GM21619 (cell line): ENCODE results near the gene MPG.

ENCODE experiments used
- ATAC-seq: cut with Tn5 transposase; IDR thresholded peaks from one replicate; pipeline ENCODE4 v1.9.1; 2021; ENCODE audit not compliant: unreplicated experiment

Gene MPG

DNA sequence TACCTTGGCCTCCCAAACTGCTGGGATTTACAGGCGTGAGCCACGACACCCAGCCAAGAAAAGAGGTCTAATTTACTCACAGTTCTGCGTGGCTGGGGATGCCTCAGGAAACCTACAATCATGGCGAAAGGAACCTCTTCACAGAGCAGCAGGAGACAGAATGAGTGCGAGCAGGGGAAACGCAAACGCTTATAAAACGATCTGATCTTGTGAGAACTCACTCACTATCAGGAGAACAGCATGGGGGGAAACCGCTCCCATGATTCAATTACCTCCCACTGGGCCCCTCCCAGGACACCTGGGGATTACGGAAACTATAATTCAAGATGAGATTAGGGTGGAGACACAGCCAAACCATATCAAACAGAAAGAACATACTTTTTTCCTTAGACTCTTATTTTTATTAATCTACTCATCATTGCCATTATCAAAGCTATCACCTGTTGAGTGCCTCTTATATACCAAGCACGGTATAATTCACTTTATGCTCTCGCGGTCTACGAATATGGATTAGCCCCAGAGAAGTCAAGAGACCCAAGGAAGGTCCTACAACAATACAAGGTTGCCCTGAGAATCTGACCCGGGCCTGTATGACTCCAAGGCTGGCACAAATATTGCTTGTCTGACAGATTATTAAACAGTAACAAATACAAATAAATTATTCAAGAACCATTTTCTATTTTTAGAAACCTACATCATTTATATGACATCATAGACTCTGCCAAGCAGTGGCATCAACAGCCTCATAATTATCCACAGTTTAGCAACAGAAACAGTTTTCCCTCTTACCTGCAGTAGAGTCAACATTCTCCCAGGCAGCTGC, 27.0 kb upstream of the MPG start:
- no peak for ATAC-seq

DNA sequence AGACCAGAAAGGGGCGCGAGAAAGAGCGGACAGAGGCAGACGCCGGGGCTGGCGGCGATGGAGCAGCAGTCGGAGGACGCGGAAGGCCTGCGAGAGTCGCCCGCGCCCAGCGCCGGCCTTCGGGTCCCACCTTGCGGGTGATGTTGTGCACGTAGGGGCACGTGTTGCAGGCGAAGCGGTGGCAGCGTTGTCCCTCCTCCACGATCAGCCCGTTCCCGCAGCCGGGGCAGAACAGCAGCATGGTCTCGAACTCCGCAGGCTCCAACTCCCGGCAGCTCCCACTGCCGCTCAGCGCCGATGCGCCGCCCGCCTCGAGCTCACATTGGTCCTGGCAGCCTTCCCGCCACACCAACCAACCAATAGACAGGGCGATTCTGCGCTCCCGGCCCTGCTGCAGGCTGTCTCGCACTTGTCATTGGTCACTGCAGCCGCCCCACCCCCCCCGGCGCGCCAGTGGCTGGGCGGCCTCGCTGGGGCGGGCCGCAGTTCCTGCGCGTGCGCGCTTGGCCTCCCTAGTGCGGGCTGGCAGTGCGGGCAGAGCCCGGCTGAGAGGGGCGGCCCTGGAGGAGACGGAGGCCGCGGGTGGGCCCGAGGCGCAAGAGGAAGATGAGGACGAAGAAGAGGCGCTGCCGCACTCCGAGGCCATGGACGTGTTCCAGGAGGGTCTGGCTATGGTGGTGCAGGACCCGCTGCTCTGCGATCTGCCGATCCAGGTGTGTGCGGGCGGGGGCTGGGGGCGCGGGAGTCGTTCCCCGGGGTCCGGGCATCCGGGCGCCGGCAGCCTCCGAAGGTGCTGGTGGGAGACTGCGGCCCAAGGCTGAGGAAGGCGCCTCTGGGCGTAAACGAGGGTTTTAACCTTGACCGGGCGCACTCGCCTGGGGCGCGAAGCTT, 24.4 kb upstream of the MPG start, which contains the start of the genes POLR3K and SNRNP25:
Gene POLR3K, minus strand, starts transcription at position 263 of the 891 bp plus-strand sequence. Its CDS starts 22 bp downstream, at position 241.
Gene SNRNP25, plus strand, starts transcription at position 483 of the 891 bp plus-strand sequence. Its CDS starts 189 bp downstream, at position 672.
- peak; percentile 91 for ATAC-seq

DNA sequence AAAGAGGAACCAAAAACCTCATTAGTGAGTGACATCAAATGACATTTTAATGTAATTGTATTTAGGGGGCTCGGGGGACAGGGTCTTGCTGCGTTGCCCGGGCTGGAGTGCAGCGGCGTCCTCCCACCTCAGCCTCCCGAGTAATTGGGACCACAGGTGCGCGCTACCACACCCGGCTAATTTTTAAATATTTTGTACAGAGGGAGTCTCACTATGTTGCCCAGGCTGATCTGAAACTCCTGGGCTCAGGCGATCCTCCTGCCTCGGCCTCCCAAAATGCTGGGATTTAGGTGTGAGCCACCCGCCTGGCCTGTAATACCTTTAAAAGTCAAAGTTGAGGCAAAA, 23.8 kb upstream of the MPG start:
- no peak for ATAC-seq

DNA sequence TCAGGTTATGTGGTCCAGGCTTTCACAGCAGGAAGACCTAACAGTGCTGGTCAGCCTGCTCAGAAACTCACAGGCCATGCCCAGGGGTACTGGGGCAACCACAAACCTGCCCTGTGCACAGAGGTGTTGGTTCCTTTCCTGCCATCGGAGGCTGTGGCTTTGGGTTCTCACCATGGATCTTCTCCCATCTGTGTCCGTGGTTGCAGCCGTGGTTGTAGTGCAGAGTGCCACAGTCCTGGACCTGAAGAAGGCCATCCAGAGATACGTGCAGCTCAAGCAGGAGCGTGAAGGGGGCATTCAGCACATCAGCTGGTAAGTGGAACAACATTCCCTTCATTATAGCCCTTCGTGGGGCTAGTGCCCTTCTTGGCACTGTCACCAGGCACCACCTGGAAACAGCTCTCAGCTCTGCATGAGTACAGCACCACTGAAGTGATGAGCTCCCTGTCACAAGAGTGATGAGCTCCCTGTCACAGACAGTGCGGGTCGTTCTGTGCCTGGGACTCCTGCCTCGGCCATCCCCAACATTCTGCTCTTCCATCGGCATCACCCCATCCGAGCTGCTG, 22.4 kb upstream of the MPG start:
- ATAC-seq, result no peak

DNA sequence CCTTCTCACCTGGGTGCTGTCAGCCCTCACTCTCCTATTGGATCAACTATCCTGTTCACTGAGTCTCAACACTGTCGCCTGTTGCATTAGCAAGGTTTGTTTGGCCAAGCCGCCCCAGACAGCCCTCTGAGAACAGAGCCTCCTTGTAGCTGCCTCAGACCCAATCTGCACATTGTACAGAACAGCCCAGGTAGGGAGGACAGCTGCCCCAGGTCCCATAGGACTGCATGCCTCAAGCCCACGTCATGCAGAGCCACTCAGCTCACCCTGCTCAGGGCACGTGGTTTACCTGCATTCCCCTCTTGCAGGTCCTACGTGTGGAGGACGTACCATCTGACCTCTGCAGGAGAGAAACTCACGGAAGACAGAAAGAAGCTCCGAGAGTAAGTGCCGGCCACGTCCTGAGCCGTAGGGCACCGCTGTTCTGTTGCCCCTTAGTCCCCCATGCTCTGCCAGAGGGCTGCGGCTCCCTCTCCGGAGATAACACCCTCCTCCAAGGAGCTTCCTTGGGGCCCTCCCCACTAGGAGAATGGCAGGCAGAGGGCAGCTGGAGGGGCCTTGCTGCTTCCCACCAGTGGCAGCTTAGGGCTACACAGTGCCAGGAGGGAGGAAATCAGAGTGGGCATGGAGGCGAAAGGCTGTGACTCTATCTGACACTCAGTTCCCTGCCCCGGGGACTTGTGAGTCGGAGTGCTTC, 21.6 kb upstream of the MPG start:
- ATAC-seq, result no peak

DNA sequence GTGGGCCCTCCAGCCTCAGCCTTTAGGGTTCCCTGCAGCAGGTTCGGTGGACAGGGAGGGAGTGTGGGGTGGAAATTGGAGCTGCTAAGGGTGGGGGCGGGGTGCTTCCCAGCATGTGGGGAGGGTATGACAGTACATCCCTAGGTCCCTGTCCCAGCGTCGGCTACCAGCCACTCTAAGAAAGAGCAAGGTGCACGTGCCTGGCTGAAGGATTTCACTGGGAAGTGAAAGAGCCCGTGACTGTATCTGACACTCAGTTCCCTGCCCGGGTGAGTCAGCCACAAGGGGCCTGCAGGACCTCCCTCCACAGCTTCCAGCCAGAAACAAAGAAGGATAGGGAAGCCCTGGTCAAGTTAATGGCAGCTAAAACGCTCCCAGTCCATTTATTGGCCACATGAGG, 20.3 kb upstream of the MPG start:
- ATAC-seq, result no peak

DNA sequence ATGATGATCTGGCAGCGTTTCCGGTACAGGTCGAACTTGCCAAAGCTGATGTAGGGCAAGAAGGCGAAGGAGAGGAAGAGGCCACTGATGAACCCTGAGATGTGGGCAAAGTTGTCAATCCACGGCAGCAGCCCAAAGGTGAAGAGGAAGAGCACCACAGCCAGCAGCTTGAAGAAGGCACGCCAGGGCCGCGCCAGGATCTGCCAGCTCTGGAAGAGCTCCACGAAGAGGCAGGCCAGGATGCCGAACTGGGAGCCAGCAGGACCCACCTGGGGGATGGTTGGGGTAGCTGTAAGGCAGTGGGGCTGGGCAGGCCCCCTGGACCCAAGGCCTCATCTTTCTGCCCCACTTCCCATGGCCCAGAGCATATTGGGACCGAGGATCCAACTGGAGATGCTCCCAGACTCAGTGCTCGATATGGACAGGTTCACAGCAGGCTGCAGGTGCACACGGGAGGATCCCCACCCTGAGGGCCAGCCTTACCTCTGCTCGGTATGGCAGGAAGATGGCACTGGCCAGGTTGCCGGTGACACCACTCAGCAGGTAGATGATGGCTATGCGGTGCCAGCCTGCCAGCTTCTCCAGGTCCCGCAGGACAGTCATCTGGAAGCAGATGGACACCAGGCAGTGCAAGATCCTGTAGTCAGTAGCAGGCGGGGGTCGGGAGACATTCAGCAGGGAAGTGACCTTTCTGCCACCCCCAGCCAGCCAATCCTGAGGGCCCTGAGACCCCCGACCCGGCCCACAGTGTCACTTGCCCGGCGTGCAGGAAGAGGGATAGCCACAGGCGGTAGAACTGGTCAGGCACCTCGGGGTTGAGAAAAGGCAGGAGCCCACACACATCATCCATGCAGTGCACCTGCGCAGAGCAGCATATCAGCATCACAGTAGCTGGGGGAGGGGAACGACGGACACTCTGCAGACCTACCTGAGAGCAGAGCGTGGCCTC, 19.3 kb upstream of the MPG start:
- ATAC-seq, result no peak

DNA sequence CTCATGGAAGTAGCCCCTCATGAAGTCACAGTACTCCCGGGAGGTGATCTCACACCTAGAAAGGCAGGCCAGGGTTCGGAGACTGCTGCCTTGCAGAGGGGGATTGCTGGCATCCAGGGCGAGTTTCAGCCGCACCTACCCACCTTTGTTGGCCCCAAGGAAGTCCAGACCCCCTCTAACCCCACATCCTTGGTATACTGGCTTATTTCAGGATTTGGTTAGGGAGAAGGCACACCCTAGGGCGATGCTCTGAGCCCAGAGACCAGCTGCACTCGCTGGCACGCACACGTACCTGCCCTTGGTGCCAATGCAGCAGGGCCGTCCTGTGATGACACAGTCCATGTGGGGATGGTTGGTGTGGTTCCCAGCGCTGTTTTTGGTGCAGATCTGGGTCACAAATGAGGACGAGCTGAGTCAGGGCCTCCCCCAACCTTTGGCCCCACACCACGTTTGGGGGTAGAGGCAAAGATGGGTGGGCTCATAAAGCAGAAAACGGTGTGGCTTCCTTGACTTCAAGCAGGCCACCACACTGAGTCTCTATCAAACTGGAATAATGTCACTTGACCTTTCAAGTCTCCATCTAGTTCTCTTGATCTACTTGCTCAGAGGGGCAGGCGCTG, 18.5 kb upstream of the MPG start:
- no peak for ATAC-seq

DNA sequence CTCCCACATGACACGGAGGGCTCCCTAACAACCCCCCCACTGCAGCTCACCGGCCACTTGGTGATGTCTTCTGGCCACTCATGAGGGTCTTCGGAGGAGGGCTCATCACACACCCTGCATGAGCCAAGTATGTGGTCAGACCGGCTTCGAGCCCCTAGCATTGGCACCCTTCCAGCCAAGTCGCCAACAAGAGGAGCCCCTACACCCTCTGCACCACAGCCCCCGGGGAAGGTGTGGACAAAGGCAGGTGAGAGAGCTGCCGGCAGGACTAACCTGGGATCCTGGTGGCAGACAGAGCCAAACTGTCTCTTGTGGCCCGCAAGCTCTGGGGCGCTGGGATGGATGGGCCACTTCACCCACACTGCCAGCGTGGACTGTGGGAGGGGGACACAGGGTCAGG, 17.9 kb upstream of the MPG start:
- no peak for ATAC-seq

DNA sequence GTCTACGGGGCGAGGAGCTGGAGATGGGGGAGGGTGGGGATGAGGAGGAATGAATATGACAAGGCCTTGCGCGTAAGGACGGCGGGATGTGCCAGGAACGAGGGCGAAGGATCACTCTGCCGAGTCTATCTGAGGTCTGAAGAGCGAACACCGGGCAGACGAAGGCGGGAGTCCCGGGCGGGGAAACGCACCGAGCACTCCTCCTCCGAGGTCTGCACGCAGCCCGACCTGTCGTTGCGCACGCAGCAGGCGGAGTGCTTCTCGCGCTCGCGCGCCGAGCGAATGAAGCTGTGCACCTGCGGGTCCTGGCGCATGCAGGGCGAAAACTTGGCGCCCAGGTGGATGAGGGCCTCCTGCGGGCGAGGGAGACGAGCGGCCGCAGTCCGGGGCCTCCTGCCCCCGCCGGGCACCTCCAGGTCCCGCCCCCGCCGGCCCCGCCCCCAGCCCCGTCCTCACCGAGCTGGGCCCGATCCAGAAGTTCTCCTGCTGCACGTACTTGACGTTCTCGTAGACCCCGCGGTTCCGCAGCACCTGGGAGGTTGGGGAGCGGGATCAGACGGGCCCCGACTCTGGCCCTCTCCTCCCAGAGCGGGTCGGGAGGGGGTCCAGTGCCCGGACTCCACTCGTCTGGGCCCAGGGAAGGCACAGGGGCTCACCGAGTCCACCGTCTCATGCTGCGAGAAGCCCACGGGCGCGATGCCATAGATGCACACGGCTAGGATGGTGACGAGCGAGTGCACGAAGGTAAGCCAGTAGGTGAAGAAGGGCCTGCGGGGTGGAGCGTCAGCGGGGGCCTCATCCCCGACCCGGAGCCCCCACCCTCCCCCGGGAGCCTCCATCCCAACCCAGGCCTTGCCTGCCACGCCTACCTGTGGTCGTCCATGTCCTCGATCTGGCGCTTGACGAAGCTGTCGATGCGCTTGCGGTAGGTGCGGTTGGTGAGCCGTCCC, 16.8 kb upstream of the MPG start:
- no peak for ATAC-seq

DNA sequence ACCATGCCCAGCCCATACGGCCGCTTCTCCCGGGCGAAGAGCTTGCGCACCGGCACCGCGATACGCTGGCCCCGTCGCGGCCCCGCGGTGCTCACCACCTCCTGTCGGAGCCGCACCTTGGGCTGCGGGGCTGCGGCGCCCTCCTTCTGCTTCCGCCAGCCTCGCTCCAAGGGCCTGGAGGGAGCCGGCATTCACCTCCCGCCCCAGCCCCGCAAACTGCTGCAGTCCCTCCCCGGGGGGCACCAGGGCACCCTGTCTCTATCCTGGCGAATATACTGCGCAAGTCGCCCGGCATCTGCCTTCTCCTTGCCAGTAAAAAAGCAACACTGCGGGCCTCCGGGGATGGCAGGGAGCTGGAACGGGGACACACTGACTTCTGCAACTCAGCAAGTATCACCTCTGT, 16.1 kb upstream of the MPG start:
- ATAC-seq, result no peak

DNA sequence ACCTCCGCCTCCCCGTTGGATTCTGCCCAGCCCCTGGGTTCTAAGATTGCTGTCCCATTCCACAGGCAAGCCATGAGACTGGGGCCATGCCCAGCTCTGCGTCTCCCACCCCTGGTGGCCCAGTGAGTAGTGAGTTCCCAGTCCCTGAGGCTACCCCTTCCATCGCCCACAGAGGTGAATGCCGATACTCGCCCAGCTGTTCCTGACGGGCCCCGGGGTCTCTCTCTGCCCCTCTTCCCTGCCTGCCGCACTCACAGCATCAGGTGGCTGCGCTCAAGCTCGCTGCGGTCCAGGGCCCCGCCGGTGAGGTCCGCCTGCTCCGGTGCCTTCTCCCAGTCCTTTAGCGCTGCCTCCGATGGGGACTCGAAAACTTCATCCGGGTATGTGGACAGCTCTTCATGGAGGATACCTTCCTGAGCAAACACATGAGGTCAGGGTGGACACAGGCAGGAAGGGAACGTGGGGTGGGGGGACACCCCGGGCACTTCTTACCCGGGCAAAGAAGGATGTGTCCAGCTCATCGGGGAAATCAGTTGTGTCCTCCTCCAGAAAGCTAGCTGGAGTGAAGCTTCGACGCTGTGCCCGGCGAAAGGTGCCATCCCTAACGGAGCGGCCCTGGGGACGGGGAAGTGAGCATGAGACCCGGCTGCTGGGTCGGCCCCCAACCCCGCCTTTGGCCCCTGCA, 15.6 kb upstream of the MPG start:
- ATAC-seq, result no peak

DNA sequence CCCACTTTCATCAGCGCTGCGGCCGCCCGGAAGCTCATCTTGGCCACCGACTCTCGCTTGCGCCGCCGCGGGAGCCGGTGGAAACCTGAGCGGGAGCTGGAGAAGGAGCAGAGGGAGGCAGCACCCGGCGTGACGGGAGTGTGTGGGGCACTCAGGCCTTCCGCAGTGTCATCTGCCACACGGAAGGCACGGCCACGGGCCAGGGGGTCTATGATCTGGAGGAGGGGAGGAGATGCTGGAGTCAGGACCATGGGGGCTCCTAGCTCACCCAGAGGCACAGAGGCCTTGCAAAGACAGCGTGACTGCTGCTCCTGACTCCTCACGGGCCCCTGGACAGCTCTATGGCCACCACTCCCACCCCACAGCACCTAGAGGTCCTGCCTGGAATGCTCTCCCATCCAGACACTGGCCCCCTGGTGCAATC, 15.0 kb upstream of the MPG start:
- ATAC-seq, result no peak

DNA sequence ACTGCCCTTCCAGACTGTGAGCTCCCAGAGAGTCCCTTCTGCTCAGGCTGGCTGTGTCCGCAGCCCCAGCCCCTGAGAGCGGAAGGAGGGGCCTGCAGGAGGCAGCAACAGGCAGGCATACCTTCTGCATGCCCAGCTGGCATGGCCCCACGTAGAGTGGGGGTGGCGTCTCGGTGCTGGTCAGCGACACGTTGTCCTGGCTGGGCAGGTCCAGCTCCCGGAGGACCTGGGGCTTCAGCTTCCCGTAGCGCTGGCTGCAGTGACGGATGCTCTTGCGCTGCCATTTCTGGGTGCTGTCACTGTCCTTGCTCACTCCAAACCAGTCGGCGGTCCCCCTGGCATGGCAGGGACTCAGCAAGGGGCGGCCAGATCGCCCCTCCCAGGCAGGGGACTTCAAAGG, 14.6 kb upstream of the MPG start:
- ATAC-seq, result no peak

DNA sequence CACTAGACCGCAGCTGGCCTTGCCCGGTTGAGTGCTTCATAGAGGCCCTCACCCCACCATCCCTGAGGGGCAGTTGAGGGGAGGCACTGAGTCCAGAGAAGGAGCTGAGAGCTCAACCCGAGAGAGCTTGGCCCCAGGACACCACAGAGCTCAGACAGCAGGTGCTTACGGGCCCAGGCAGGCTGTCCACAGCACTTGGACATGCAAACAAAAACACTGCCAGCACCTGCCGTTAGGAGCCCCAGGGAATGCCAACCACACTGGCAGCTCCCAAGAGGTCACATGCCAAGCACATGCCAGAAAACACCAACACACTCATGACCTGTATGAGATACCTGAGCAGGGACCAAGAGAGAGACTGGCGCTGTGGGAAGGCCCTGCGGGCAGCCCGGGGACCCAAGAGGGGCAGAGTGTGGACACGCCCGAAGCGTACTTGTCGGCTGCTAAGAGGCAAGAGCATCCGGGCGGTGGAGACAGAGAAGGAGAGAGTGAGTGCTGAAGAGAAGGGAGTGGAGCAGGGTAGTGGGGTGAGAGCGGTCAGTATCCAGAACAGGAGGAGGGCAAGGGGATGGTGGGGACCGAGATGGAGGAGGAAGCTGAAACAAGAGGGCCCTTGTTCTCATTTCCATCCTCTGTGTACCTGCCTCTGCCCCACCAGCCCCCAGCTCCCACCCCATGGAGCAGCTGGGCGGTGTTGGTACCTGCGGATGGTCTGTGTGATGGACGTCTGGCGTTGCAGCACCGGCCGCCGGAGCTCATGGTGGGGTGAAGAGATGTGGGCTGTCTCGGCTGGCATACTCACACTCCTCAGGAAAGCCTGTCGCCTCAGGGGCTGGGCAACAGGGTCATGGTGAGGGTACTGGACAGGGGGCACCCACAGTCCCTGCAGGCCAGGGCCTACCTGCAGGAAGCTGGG, 13.8 kb upstream of the MPG start:
- ATAC-seq, result no peak

DNA sequence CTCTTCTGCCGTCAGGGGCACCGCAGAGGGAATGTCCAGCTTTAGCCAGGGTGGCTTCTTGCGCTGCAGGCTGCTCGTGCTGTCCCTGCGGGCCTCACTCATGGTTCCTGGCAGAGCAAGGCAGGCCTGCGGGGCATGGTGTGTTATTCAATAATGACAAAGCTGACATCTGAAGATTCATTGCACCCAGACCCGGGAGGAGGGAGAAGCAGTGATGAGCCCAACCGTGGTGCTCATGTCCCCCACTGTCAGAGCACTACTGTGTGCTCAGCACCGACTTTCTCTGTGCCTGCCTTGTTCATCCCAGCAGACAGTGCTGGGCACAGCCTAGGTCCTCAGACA, 13.1 kb upstream of the MPG start:
- no peak for ATAC-seq

DNA sequence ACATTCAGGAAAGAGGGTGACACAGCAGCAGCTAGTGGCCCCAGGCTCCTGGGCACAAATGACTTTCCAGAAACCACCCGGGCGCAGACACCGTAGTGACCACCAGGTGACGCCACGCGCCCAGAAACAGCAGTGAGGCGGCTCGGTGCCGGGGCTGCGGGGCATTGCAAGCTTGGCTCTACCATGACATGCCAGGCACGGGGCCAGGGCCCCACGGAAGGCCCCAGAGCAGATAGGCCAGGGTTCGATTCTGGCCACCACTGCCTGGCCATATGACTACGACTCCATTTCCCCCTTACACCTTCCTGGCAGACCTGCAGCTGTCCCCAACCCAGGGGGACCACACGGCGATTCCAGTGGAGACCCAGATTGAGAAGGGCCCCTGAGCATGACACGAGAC, 12.3 kb upstream of the MPG start:
- peak; percentile 60 for ATAC-seq
